Tibial nerve (tissue), 3 donors: ENCODE measurements around the gene SLC24A3.

ENCODE experiments used
- CTCF ChIP-seq, 5 experiments: fragments of 200-600 bp in 3 of 5; fragments of 450-650 bp in 2 of 5; sonication (generic) in 3 of 5; IDR thresholded peaks; one replicate each; pipeline ENCODE4 v1.5.1; 2016 to 2019; ENCODE audit warnings: antibody characterized with exemption in 5 of 5, mild to moderate bottlenecking in 3 of 5, moderate library complexity in 2 of 5
- POLR2A ChIP-seq, 2 donors: fragments of 450-650 bp; IDR thresholded peaks; one replicate each; pipeline ENCODE4 v1.6.1; 2017; ENCODE audit warnings: antibody characterized with exemption in 2 of 2, mild to moderate bottlenecking in 2 of 2, moderate library complexity in 2 of 2

GRCh38 chr20:19414600-19414999 lies 202.2 kb downstream of the SLC24A3 start:
- TF ChIP-seq CTCF (IDR thresholded peaks at IDR 0.05) (no peak), POLR2A (IDR thresholded peaks at IDR 0.05) (no peak)
